RWPE2 (cell line): ENCODE measurements around the gene RBM20.

Source experiments
- ATAC-seq: fragments of 200-7000 bp; cut with Tn5 transposase; 3 replicates; pipeline ENCODE4 v1.9.1; 2021; ENCODE audit warnings: low read depth
- DNase-seq: peaks from one replicate; pipeline ENCODE4 v3.0.0-alpha.2; 2020; ENCODE audit warnings: low spot score
- H3K27ac ChIP-seq: fragments of 450-650 bp; 2 replicates; pipeline ENCODE4 v1.5.1; 2017; ENCODE audit warnings: mild to moderate bottlenecking; ENCODE audit not compliant: poor library complexity, severe bottlenecking
- H3K27me3 ChIP-seq: fragments of 250-450 bp; sonication (Bioruptor Pico); 2 replicates; pipeline ENCODE4 v1.5.1; 2021; ENCODE audit warnings: mild to moderate bottlenecking, moderate library complexity; ENCODE audit not compliant: insufficient read depth, poor library complexity, severe bottlenecking
- H3K36me3 ChIP-seq: fragments of 250-450 bp; sonication (Bioruptor Pico); 2 replicates; pipeline ENCODE4 v1.5.1; 2020; ENCODE audit warnings: low read depth, mild to moderate bottlenecking, moderate library complexity
- H3K4me1 ChIP-seq: fragments of 250-450 bp; sonication (Bioruptor Pico); 2 replicates; pipeline ENCODE4 v1.5.1; 2021; ENCODE audit warnings: mild to moderate bottlenecking, moderate library complexity; ENCODE audit not compliant: insufficient read depth, poor library complexity, severe bottlenecking
- H3K4me3 ChIP-seq: fragments of 250-450 bp; sonication (Bioruptor Pico); 2 replicates; pipeline ENCODE4 v1.5.1; 2021; ENCODE audit warnings: mild to moderate bottlenecking, moderate library complexity; ENCODE audit not compliant: severe bottlenecking
- H3K9me3 ChIP-seq: fragments of 250-450 bp; sonication (Bioruptor Pico); 2 replicates; pipeline ENCODE4 v1.5.1; 2021; ENCODE audit warnings: mild to moderate bottlenecking, moderate library complexity; ENCODE audit not compliant: severe bottlenecking
- TF ChIP-seq, protein P1 (sequence below): fragments of 450-650 bp; IDR thresholded peaks from one replicate; pipeline ENCODE4 v1.5.1; 2017; ENCODE audit warnings: mild to moderate bottlenecking, moderate library complexity; ENCODE audit not compliant: poor library complexity, severe bottlenecking

The RBM20 gene

DNA sequence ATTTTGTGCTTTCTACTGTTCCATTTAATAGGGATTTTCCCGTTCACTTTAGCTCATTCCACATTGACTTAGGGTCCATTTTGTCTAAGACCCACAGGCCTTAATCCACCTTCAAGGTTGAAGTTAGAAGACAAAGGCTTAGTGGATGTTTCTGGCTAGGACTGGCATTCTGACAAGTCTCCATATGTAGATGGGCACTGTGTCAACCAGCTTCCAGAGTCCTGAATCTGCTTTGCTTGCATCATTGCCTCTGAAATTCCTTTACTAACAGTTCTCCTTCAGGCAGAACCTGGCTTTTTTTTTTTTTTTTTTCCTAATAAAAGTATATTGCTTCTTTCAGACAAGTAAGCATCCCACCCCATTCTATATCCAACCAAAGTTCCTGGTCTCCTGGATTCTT, 158.0 kb downstream of the RBM20 start:
- Histone ChIP-seq H3K9me3 (no peaks in the 10 kb centered on the region), H3K27me3 (no peaks in the 10 kb centered on the region), H3K4me3 (no peak overlapping the region), H3K27ac (no peak overlapping the region), H3K36me3 (no peaks in the 10 kb centered on the region), H3K4me1 (no peaks in the 10 kb centered on the region)
- no peak for ATAC-seq
- no peak for DNase-seq
- TF ChIP-seq, protein P1, sequence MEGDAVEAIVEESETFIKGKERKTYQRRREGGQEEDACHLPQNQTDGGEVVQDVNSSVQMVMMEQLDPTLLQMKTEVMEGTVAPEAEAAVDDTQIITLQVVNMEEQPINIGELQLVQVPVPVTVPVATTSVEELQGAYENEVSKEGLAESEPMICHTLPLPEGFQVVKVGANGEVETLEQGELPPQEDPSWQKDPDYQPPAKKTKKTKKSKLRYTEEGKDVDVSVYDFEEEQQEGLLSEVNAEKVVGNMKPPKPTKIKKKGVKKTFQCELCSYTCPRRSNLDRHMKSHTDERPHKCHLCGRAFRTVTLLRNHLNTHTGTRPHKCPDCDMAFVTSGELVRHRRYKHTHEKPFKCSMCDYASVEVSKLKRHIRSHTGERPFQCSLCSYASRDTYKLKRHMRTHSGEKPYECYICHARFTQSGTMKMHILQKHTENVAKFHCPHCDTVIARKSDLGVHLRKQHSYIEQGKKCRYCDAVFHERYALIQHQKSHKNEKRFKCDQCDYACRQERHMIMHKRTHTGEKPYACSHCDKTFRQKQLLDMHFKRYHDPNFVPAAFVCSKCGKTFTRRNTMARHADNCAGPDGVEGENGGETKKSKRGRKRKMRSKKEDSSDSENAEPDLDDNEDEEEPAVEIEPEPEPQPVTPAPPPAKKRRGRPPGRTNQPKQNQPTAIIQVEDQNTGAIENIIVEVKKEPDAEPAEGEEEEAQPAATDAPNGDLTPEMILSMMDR, result no peak

GRCh38 chr10:110802551-110803238, 158.6 kb downstream of the RBM20 start:
- H3K36me3 ChIP-seq, result no peaks in the 10 kb centered on the region
- H3K4me3 ChIP-seq, result no peak overlapping the region
- TF ChIP-seq, protein P1, result no peak
- peak; percentile 57; the same call in 2 of the 3 replicates for ATAC-seq
- H3K9me3 ChIP-seq, result no peaks in the 10 kb centered on the region
- no peaks in the 10 kb centered on the region for H3K27me3 ChIP-seq
- H3K4me1 ChIP-seq, result no peaks in the 10 kb centered on the region
- no peak overlapping the region for H3K27ac ChIP-seq
- no peak for DNase-seq

DNA sequence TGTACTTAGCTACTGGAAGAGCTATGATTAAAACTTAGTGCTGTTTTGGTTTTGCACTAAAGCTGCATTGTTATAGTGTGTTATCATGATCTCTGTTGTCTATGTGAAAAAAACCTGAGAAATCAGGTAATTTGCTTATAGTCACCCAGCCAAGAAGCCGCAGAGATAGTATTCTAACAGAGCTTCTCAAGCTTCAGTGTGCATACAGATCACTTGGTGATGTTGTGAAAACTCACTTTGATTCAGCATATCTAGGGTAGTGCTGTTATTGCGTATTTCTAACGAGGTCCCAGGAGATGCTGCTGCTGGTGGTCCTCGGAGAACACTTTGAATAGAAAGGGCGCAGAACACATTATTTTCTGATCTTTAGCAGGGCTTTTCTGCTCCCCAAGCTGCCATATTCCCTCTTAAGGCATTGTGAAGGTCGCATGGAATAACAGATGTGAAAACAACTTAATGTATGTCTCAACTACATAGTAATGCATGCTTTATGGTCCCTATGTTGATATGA, 159.2 kb downstream of the RBM20 start:
- ATAC-seq, result no peak
- no peaks in the 10 kb centered on the region for H3K9me3 ChIP-seq
- no peaks in the 10 kb centered on the region for H3K4me1 ChIP-seq
- no peaks in the 10 kb centered on the region for H3K36me3 ChIP-seq
- H3K27ac ChIP-seq, result no peak overlapping the region
- TF ChIP-seq, protein P1, result no peak
- no peak for DNase-seq
- no peaks in the 10 kb centered on the region for H3K27me3 ChIP-seq
- no peak overlapping the region for H3K4me3 ChIP-seq

- Histone ChIP-seq H3K27me3 (no peaks in the 10 kb centered on the region), H3K36me3 (no peaks in the 10 kb centered on the region), H3K9me3 (no peaks in the 10 kb centered on the region), H3K27ac (no peak overlapping the region), H3K4me1 (no peaks in the 10 kb centered on the region), H3K4me3 (no peak overlapping the region)
- DNase-seq, result no peak
- TF ChIP-seq, protein P1, result peak; percentile 55
- ATAC-seq, result peak; percentile 62; the same call in 1 of the 3 replicates
Measured at GRCh38 chr10:110803830-110804338, 159.7 kb downstream of the RBM20 start.

DNA sequence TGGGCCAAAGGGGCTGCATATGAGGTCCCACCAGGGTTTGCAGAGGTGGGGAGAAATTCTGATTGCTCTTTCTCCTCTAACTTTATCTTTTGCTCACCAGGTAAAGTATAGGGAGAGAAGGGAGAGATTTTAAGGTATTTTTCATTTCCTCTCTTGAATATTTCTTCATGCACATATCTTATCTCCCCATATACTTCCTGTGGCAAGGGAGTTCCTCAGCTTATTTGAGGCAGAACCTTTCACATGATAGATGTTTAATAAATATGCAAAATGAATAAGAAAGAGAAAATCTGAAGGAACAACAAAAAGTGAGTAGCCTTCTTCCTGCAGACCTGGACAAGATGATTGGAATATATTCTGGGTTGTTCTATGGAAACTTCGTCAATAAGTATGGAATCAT, 160.2 kb downstream of the RBM20 start:
- Histone ChIP-seq H3K27me3 (no peaks in the 10 kb centered on the region), H3K4me3 (no peak overlapping the region), H3K4me1 (no peaks in the 10 kb centered on the region), H3K9me3 (no peaks in the 10 kb centered on the region), H3K27ac (no peak overlapping the region), H3K36me3 (no peaks in the 10 kb centered on the region)
- no peak for ATAC-seq
- TF ChIP-seq, protein P1, result no peak
- DNase-seq, result no peak
